GM23248 (cell line): ENCODE results near the gene GSTT4. TPM values are rescaled to one million over a fixed set of nuclear protein-coding genes. Genes with fewer than 3 reads are reported as not detected.

Experiments used
- DNase-seq: peaks from one replicate; pipeline ENCODE4 v3.0.0-alpha.2; 2015
- H2AFZ ChIP-seq: fragments of 200-600 bp; sonication (generic); 2 replicates; pipeline ENCODE4 v1.6.1; 2016; ENCODE audit warnings: antibody characterized with exemption
- H3F3A ChIP-seq: fragments of 200-600 bp; sonication (generic); 2 replicates; pipeline ENCODE4 v1.6.1; 2016; ENCODE audit warnings: mild to moderate bottlenecking, antibody characterized with exemption, mixed run types; ENCODE audit not compliant: insufficient read depth
- H3K27ac ChIP-seq: fragments of 200-600 bp; sonication (generic); 2 replicates; pipeline ENCODE4 v1.5.1; 2016; ENCODE audit warnings: mild to moderate bottlenecking
- H3K27me3 ChIP-seq: fragments of 200-600 bp; sonication (generic); replicated peaks from 2 replicates; pipeline ENCODE4 v1.6.1; 2016; ENCODE audit warnings: mild to moderate bottlenecking; ENCODE audit not compliant: insufficient read depth
- H3K36me3 ChIP-seq: fragments of 200-600 bp; sonication (generic); 2 replicates; pipeline ENCODE4 v1.6.1; 2016; ENCODE audit warnings: low read depth, mild to moderate bottlenecking
- H3K4me1 ChIP-seq: fragments of 200-600 bp; sonication (generic); 2 replicates; pipeline ENCODE4 v1.6.1; 2016; ENCODE audit warnings: mild to moderate bottlenecking; ENCODE audit not compliant: insufficient read depth
- H3K4me2 ChIP-seq: fragments of 200-600 bp; sonication (generic); one replicate; pipeline ENCODE4 v1.6.1; 2016; ENCODE audit warnings: mild to moderate bottlenecking; ENCODE audit not compliant: unreplicated experiment
- H3K4me3 ChIP-seq: fragments of 200-600 bp; sonication (generic); 2 replicates; pipeline ENCODE4 v1.5.1; 2016; ENCODE audit warnings: mild to moderate bottlenecking
- H3K79me2 ChIP-seq: fragments of 200-600 bp; sonication (generic); 2 replicates; pipeline ENCODE4 v1.6.1; 2016; ENCODE audit warnings: mild to moderate bottlenecking; ENCODE audit not compliant: insufficient read depth
- H3K9ac ChIP-seq: fragments of 200-600 bp; sonication (generic); 2 replicates; pipeline ENCODE4 v1.6.1; 2016; ENCODE audit warnings: mild to moderate bottlenecking
- H3K9me2 ChIP-seq: fragments of 200-600 bp; sonication (generic); 2 replicates; pipeline ENCODE4 v1.6.1; 2016; ENCODE audit warnings: mixed run types, mild to moderate bottlenecking, moderate library complexity; ENCODE audit not compliant: insufficient read depth
- H3K9me3 ChIP-seq: fragments of 200-600 bp; sonication (generic); one replicate; pipeline ENCODE4 v1.6.1; 2017; ENCODE audit warnings: low read depth
- H4K20me1 ChIP-seq: fragments of 200-600 bp; sonication (generic); 2 replicates; pipeline ENCODE4 v1.6.0; 2016; ENCODE audit not compliant: insufficient read depth
- EZH2 ChIP-seq: fragments of 200-600 bp; sonication (generic); IDR thresholded peaks from 2 replicates; pipeline ENCODE4 v1.6.1; 2018; ENCODE audit warnings: antibody characterized with exemption, mild to moderate bottlenecking; ENCODE audit not compliant: insufficient read depth, poor library complexity, severe bottlenecking
- EZH2phosphoT487 ChIP-seq: fragments of 200-600 bp; sonication (generic); IDR thresholded peaks from 2 replicates; pipeline ENCODE4 v1.6.1; 2018; ENCODE audit warnings: antibody characterized with exemption, moderate library complexity, mild to moderate bottlenecking, low read depth; ENCODE audit not compliant: insufficient read depth
- WGBS, 2 experiments: methylation state at CpG; one replicate each; pipeline ENCODE4 v1.1.6; 2015 to 2017; ENCODE audit warnings: low lambda C conversion rate in 2 of 2, low coverage in 1 of 2; ENCODE audit errors: missing lambda C conversion rate in 2 of 2; 5-methylcytosine and 5-hydroxymethylcytosine counted together
- in situ Hi-C: fragments of 300-500 bp; cut with MboI; formaldehyde crosslinking; loops from 2 replicates; pipeline ENCODE4 v1.15.0; 2020
- polyA plus RNA-seq: library from polyadenylated mRNA; unstranded; fragments of >200 nt; fragmentation: Nextera tagmentation; extraction: Ambion mirVana; gene quantifications from 2 replicates; pipeline ENCODE4 v1.2.1, GENCODE V29; 2016
- total RNA-seq: library from RNA; depleted of rRNA; stranded (reverse); fragments of >200 nt; shearing (Covaris generic); gene quantifications from 2 replicates; pipeline ENCODE4 v1.2.3, GENCODE V29; 2014; rRNA removed

GSTT4 gene
- total RNA-seq (not detected in 2 replicates), polyA plus RNA-seq (not detected in 2 replicates)

DNA sequence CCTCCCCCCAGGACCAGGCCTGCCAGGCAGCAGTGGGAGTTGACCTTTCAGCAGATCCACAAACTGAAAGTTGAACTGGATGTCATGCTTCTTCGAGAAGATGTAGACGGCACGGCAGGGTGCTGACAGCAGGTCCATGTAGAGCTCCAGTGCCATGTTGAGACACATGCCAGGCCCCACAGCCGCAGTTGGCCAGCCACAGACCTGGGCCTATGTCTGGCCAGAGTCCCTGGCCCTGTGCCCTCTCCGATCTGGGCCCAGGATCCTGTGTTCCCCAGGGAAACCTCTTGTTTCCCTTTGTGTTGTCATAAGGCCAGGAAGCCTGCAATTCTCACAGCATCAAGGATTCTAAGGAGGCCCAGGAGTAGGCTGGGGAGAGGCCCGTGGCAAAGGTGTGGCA is at the start of gene GSTT4:
Gene GSTT4, minus strand, starts transcription at position 253 of the 400 bp plus-strand sequence. Its CDS starts 97 bp downstream, at position 156.
- 65 to 69% methylated on average over 6 of the region's 6 CpGs for WGBS, 2 experiments
- no peak for TF ChIP-seq EZH2phosphoT487
- no peak for TF ChIP-seq EZH2
- no peaks in the 10 kb centered on the region for H3F3A ChIP-seq
- H3K4me1 ChIP-seq, result no peaks in the 10 kb centered on the region
- H3K36me3 ChIP-seq, result no peaks in the 10 kb centered on the region
- H3K4me3 ChIP-seq, result no peak within 1 kb of the TSS
- in situ Hi-C loops, result no loop called here
- no peak within 1 kb of the TSS for H2AFZ ChIP-seq
- H3K9me2 ChIP-seq, result no peaks in the 10 kb centered on the region
- H3K79me2 ChIP-seq, result no peaks in the 10 kb centered on the region
- H3K4me2 ChIP-seq, result no peak within 1 kb of the TSS
- H3K9me3 ChIP-seq, result no peaks in the 10 kb centered on the region
- no peak for DNase-seq
- no peaks in the 10 kb centered on the region for H3K27me3 ChIP-seq
- no peak within 1 kb of the TSS for H3K27ac ChIP-seq
- H3K9ac ChIP-seq, result no peak within 1 kb of the TSS
- H4K20me1 ChIP-seq, result no peaks in the 10 kb centered on the region

DNA sequence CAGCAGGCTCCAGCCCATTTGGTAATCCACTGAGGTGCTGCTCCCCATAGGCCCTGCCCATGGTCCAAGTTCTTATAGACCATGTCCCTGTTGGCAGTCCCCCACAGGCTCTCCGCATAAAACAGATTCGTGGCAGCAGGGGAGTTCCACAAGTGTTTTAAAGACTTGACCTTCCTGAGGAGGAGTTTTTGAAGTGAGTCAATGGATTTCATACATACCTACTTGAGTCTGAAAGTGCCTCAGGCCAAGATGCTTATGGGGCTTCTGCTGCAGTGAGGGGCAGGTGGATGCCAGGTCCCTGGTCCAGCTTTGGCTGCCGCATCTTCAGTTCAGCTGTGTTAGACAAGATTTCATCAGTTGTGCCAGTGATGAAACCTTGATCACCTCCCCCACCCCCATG is 49.1 kb upstream of the GSTT4 start:
- 92 to 97% methylated on average over 3 of the region's 3 CpGs for WGBS, 2 experiments
- H3K27me3 ChIP-seq, result no peaks in the 10 kb centered on the region
- no peak overlapping the region for H2AFZ ChIP-seq
- H3K9me2 ChIP-seq, result no peaks in the 10 kb centered on the region
- peaks cover 5% of the 10 kb centered on the region; the same call in 1 of the 2 replicates for H3K36me3 ChIP-seq
- H3K4me2 ChIP-seq, result no peak overlapping the region
- peaks cover 6% of the 10 kb centered on the region for H3F3A ChIP-seq
- no peak overlapping the region for H3K4me3 ChIP-seq
- H3K9ac ChIP-seq, result no peak overlapping the region
- no peaks in the 10 kb centered on the region for H3K79me2 ChIP-seq
- peak; percentile 50 for DNase-seq
- peaks cover 29% of the 10 kb centered on the region for H3K4me1 ChIP-seq
- TF ChIP-seq EZH2, result no peak
- no peak for TF ChIP-seq EZH2phosphoT487
- H3K27ac ChIP-seq, result no peak overlapping the region
- H4K20me1 ChIP-seq, result no peaks in the 10 kb centered on the region
- in situ Hi-C loops, result no loop called here
- no peaks in the 10 kb centered on the region for H3K9me3 ChIP-seq

DNA sequence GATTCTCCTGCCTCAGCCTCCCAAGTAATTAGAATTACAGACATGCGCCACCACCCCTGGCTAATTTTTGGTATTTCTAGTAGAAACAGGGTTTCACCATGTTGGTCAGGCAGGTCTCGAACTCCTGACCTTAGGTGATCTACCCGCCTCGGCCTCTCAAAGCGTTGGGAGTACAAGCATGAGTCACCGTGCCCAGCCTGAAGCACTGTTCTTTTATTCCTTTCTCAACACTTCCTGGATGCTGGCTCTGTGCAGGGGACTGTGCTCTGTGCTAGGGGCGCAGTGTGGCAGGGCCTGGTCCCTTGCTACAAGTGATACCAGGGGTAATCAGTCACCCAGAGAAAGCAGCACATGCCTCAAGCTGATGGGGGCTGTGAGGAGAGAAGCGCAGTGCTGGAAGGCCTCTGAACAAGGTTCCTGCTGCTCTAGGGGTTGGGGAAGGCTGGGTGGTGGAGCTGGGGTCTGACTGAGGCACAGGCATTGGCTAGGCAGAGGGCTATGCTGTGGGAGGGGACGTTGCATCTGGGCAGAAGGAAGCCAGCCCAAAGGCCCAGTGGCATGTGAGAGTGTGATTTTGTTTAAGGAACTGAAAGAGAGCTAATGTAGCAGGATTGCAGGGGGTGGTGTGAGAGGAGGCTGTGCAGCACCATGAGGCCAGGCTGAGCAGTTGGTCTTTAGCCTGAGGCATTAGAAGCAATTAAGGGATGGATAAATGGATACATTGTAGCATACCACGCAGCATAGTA is 48.4 kb upstream of the GSTT4 start:
- H3K27me3 ChIP-seq, result no peaks in the 10 kb centered on the region
- 92% methylated on average over 10 of the region's 10 CpGs for WGBS, 2 experiments
- H3K36me3 ChIP-seq, result peaks cover 5% of the 10 kb centered on the region; the same call in 1 of the 2 replicates
- H3K27ac ChIP-seq, result no peak overlapping the region
- H3F3A ChIP-seq, result 0 out of 2 replicates have a peak, but pooled peaks cover 4% of the 10 kb centered on the region
- H3K79me2 ChIP-seq, result no peaks in the 10 kb centered on the region
- no peak overlapping the region for H3K4me3 ChIP-seq
- H3K9ac ChIP-seq, result no peak overlapping the region
- in situ Hi-C loops, result no loop called here
- H3K4me1 ChIP-seq, result peaks cover 25% of the 10 kb centered on the region
- H4K20me1 ChIP-seq, result no peaks in the 10 kb centered on the region
- TF ChIP-seq EZH2 (no peak), EZH2phosphoT487 (no peak)
- DNase-seq, result peak; percentile 20
- no peaks in the 10 kb centered on the region for H3K9me2 ChIP-seq
- no peaks in the 10 kb centered on the region for H3K9me3 ChIP-seq
- H3K4me2 ChIP-seq, result no peak overlapping the region
- no peak overlapping the region for H2AFZ ChIP-seq

DNA sequence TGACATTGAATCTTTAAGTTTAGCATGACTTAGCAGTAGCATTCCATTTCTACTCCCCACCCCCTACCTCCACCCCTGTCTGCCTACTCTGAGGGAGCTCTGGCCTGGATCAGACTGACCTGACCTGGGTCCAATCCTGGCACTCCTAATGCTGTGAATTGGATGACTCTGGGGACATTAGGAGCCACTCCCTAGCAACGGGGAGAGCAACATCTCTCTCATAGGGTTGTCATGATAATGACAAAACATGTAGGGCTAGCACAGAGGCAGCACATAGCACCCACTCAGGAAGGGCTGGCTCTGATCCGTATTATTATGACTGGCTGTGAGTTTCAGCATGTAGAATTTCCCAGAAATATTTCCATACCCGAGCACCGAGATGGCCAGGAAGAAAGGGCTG is 46.3 kb upstream of the GSTT4 start:
- in situ Hi-C loops, result no loop called here
- no peaks in the 10 kb centered on the region for H4K20me1 ChIP-seq
- 8 to 26% methylated on average over 4 of the region's 4 CpGs for WGBS, 2 experiments

More for the DNA sequence above, 46.3 kb upstream of the GSTT4 start:
- no peaks in the 10 kb centered on the region for H3K27me3 ChIP-seq
- H3K9me3 ChIP-seq, result no peaks in the 10 kb centered on the region
- peak overlapping the region; percentile 79 for H3K9ac ChIP-seq
- H3K36me3 ChIP-seq, result no peaks in the 10 kb centered on the region
- TF ChIP-seq EZH2 (no peak), EZH2phosphoT487 (no peak)
- H3F3A ChIP-seq, result 0 out of 2 replicates have a peak, but pooled peaks cover 4% of the 10 kb centered on the region
- no peaks in the 10 kb centered on the region for H3K79me2 ChIP-seq
- DNase-seq, result peak; percentile 93
- no peak overlapping the region for H2AFZ ChIP-seq
- H3K9me2 ChIP-seq, result no peaks in the 10 kb centered on the region
- H3K27ac ChIP-seq, result peak overlapping the region; percentile 93
- peak overlapping the region; percentile 33 for H3K4me2 ChIP-seq
- H3K4me1 ChIP-seq, result peaks cover 24% of the 10 kb centered on the region
- no peak overlapping the region for H3K4me3 ChIP-seq
